NCI-H2029 (cell line): ENCODE measurements around the gene IL7R.

Source experiments
- DNase-seq: peaks from one replicate; lab custom pipeline; 2025; lab: John Stamatoyannopoulos, UW

IL7R gene, protein sequence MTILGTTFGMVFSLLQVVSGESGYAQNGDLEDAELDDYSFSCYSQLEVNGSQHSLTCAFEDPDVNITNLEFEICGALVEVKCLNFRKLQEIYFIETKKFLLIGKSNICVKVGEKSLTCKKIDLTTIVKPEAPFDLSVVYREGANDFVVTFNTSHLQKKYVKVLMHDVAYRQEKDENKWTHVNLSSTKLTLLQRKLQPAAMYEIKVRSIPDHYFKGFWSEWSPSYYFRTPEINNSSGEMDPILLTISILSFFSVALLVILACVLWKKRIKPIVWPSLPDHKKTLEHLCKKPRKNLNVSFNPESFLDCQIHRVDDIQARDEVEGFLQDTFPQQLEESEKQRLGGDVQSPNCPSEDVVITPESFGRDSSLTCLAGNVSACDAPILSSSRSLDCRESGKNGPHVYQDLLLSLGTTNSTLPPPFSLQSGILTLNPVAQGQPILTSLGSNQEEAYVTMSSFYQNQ

DNA sequence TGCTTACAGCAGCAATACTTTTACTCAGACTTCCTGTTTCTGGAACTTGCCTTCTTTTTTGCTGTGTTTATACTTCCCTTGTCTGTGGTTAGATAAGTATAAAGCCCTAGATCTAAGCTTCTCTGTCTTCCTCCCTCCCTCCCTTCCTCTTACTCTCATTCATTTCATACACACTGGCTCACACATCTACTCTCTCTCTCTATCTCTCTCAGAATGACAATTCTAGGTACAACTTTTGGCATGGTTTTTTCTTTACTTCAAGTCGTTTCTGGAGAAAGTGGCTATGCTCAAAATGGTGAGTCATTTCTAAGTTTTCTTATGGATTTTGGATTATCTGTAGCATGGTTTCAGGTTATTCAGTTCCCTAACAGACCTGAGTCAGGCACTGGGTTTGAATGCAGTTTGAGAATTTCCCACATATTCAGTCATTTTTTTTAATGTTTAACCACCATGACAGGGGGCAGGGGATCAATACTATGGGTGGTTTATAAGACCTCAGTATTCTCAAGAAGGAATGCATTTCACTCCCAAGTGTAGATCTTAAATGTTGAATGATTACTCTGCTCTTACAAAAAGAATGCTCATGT, at the start of gene IL7R:
Gene IL7R (plus strand): TSS at position 127 of the 587 bp plus-strand sequence. CDS start 87 bp downstream, at position 214.
- DNase-seq = no peak

DNA sequence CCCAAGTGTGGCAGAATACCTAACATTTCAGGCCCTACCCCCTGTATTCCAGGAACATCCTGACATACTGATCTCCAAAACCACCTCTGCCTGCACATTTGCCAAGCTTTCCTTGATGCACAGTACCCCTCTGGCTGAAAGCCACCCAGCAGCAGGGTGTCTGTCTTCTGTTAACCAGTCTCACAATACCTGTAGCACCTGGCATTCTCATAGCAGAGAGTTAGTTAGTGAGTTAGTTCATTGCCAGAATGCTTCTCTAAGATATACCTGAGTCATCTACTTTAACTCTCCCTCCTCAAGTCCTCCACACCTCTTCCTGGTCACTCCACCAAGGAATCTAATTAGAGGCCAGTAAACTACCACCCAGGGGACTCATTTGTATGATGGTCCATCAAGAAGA, 46.1 kb upstream of the IL7R start:
- no peak for DNase-seq

DNA sequence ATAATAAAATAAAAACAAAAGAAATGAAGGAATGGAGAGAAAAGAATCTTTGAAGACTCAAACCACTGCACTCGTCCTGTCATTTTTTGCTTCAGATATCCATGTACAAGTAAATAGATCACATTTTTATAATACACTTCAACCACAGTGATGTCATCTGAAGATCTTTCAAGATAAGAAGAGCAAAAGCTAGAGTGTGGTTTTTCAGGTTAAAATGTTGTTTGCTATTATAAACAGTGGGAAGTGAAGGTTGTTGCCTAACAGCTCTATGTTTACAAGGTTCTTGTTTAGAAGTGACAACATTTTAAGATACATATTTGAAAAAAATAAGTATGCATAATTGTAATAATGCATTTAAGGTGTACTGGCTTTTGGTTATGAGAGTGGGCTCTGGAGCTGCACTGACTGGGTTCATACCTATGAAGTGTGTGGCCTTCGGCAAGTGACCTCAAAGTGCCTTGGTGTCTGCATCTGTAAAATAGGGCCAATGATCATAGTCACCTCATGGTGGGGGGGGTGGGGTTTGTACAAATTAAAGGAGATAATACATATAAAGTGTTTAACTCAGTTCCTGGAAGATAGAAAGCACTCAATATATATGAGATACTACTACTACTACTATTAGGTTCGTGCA, 45.5 kb upstream of the IL7R start:
- no peak for DNase-seq

DNA sequence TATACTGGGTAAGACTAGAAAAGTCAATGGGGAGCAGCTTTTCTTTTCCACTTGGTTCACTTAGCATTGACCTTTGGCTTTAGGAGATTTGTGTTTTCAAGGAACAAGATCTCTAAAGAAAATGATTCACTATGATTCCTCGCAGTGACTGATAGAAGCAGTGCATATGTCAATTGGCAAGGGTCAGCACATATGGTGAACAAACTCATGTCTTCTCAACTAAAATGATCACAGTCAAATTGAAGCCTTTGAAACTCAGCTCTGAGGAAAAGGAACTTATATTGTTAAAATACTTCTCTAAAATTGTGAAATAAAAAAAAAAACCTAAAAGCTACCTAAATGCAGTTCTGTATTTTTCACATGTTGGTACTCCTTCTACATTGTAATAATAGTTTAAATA, 43.2 kb upstream of the IL7R start:
- no peak for DNase-seq

DNA sequence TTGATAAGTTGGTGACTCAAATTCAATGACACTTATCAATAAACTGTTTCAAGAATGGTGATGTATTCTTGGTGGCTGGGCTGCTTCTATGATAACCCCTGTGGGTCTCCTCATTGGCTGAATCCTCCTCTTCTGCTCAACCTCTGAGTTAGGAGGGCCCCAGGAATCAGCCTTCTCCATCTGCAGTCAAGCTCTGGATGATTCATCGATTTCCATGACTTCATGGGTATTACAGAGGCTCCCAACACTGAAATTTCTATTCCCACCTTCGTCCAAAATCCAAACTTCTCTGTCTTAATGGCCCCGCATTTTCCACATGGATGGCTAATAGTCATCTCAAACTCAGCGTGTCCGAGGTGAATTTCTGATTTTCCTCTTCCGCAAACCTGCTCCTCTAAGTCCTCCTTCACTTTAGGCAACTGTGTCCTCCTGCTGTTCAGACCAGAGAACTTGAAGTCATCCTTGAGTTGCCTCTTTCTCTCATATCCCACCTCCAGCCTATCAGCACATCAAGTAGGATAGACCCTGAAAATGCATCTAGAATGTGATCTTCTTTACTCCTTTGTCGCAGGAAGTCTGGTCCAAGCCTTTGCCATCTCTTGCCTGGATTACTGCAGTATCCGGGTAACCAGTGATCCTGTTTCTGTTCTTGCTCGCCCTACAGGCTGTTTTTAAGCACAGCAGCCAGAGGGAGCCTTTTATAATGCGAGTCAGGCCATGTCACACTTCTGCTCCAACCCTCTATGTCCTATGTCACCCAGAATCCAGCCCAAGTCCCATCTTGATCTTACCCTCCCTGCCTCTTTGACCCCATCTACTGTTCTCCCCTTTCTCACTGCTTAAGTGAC, 41.4 kb upstream of the IL7R start:
- peak; percentile 10 for DNase-seq

DNA sequence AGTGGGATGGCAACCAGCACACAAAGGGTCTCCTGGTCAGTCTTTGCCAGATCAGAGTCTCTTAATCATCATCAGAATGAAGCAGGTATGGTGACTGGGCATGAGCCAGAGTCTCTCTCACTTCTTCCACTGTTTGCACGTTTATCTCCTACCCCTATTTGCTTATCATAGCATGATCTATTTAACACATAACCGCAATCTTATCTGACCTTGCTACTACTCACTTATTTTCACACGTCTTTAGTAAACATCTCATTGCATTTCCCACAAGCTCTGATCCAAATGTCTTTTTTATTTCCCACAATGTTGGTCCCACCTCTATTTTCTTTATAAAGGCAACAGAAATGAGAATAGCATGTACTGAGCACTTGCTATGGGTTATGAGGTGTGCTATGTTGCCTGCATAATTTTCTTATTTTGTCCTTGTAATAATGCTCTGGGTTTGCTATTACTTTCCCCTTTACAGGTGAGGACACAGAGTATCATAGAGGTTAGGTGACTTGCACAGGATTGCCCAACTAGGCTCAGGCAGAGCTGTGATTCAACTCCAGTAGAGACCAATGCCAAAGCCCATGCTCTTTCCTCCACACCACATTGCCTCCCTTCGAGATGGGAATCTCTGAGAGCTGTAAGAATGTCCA, 39.7 kb upstream of the IL7R start:
- no peak for DNase-seq

DNA sequence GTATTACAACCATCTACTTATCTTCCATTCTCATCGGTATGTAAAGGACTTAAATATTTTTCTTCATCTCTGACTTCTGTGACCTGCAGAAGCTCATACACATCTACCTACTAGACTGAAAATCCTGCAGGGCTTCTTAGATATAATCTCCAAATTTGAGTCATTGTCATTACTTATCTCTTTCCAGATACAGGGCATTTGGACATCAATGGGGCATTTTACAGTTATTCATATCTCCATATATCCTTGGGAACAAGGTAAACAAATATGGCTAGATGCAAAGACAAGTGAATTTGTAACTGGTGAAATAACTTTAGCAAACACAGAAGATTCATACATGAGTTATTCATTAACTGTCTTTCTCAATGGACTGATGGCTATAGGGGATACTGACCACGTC, 37.7 kb upstream of the IL7R start:
- no peak for DNase-seq

DNA sequence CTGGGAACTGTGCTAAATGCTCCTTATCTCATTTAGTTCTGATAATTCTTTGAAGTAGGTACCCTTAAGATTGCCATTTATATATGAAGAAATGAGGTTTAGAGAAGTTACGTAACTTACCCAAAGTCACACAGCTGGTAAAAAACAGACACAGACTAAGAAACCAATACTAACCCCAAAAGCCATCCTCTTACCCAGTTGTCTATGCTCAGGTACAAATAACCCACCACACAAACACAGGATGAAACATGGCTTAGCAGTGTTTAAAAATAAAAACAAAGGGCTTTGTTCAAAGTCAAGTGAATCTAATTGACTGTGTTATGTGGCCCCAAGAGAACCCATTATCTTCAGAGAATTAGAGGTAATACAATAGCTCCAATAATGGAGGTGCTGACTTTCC, 37.0 kb upstream of the IL7R start:
- DNase-seq = no peak

DNA sequence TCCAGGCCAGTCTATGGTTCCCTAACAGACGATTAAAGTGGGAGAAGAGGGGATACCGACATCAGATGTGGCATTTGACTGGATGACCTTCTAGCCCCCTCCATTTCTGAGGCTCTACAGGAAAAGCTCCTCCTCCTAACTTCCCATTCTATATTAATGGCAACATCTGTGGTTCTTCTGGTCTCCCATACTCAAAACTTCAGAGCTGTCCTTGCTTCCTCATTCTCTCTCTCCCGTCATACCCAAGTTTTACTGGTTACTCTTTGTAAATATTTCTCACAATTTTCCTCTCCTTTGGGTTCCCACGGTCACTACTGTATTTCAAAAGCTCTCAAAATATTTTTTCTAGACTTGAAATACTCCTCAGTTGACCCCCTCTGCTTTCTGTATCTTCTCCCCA, 36.0 kb upstream of the IL7R start:
- DNase-seq = no peak

DNA sequence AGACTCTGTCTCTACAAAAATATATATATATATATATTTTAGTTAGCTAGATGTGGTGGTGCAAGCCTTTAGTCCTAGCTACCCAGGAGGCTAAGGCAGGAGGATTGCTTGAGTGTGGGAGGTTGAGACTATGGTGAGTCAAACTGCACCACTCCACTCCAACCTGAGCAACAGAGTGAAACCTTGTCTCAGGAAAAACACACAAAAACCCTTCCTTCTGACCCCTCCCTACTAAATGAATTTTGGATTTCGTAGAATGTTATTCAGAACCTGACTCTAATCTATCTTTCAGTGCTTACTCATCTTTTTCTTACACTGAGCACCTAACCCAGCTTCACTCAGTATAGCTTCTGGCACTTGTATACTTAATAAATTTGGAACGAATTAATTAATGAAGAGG, 35.2 kb upstream of the IL7R start:
- DNase-seq = no peak

DNA sequence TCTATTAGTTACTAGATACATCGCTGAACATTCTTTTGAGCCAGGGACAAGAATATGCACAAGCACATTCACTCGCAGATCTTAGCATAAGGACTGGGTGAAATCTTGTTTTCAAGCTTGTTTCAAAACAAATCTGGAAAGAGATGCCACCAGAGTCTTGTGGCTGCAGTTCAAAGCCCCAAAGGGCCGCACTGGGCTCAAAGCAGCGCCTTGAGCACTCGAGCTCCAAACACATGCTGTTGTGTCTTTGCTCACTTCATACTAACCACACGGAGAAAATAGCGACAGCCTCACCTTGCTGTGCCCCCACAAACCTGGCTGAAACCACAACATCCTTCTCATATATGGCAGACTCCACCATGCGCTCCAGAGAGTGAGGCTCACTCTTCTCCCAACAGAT, 34.2 kb upstream of the IL7R start:
- DNase-seq = no peak

DNA sequence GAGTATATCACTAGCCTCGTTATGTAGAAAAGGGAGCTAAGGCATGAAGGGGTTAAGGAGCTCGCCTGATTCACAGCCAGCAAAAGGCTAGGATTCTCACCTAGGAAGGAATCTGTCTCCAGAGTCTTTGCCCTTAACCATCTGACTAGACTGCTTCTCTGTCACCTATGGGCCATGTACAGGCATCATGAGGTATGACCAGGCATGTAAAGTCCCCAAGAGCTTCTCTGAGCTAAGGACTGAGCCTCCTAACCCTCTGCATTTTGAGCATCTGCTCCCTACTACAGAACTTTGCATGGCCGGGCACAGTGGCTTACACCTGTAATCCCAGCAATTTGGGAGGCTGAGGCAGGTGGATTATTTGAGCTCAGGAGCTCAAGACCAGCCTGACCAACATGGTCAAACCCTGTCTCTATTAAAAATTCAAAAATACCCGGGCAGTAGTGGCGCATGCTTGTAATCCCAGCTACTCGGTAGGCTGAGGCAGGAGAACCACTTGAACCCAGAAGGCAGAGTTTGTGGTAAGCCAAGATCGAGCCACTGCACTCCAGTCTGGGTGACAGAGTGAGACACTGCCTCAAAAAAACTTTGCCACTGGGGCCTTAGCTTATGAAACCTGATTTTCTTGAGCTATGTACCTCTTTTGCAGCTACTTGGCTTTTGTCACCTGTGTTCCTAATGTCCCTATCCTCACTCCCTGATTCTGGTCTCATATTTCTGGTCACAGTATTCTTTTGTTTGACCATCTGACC, 33.2 kb upstream of the IL7R start:
- DNase-seq = no peak

DNA sequence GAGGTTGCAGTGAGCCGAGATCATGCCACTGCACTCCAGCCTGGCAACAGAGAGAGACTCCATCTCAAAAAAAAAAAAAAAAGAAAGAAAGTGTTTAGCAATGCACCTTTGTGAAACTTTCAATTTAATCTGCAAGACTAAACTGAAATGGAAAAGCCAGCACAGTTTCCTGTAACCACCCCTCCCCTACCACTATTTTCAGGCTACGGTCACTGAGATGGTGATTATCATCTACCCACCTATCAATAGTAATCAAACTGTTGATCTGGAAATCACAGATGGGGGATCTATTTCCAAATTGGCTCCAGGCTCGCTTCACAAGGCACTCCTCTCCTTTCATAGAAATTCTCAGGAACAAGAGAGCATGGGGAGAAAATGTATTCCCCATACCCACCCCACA, 30.6 kb upstream of the IL7R start:
- no peak for DNase-seq

DNA sequence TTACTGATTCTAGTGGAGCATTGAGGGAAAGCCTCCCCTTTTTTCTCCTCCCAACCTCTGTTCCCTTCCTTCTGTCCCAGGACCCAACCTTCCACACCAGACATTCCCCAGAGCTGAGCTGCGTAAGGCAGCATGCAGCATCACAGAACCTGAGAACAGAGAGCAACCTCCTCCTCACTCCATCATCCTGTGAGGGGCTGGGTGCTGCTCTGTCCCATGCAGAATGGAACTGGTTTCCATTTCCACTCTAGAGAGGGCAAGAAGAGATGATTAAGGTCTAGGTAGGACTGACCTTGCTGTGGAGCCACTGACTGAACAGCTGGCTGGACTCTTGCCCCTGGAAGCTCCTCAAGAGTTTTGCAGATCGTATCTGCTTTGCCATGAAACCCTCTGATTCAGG, 30.1 kb upstream of the IL7R start:
- no peak for DNase-seq

DNA sequence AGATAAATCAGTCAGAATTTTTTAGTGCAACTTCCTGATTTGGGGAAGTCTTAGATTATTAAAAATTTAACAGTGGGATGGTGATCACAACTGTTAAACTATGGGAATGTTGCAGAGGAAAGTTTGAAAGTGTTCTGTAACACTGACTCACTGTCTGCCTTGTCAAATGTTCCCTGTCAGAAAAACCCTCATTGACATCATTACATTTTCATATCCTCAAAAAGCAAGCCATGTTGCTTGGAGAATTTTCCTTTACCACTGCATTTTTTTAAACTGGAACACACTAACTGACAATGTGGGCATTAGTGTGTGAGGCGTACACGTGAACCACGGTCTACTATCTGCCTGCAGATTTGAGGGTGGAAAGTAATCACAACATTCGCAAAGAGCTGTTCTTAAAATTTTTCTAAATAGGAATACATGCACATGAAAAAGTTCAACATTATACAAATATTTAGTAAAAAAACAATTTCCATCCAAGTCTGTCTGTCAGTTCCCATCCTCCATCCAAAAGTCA, 28.6 kb upstream of the IL7R start:
- DNase-seq = no peak

DNA sequence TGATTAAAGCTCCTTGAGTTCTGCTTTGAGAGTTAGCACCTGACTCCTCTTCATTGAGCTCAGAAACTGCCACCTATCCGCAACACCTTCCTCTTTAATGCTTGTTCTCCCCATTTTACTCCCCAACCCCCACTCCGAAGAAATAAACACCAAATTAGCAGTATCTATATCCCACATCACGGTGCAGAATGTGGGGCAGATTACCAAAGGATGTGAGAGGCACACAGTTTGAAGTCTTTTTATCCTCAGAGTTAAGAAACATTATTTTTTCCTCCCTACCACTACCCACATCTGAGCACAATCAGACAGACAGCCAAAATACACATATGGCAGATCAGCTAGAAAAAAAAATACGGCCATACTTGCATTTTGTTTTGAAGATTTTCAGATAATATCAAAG, 26.1 kb upstream of the IL7R start:
- no peak for DNase-seq

DNA sequence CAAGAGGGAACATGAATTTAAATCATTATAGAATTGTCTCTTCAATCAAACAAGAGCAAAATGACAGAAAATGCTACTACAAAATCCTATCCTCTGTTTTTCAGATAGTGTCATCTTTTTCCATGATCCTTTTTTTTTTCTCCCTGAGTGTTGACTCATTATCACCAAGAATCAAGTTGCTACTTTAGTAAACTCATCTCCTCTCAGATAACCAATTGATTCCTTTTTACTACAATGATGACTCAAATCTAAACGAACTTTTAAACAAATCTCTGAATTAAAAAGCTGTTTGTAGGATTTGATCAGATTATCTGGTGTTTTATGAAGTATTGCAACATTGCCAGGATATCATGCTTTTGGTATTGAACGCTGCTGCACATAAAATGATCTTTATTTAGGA, 23.9 kb upstream of the IL7R start:
- DNase-seq = no peak

DNA sequence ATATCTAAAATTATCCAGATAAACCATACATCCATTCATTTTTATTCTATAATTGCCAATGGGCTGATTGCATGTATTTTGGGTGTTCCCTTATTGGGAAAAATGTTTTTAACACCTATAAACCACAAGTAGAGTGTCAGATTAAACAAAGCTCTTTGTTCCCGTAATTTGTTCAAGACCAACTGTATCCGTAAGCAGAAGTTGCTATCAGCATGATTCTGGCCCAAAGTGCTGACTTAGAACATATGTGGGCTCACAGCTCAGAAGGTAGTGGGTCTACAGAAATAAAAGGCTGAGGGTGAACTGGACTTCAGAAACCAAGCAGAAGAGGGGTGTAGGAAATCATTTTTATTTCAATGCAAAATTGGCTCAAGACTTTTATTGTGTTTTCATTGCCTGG, 23.5 kb upstream of the IL7R start:
- no peak for DNase-seq

DNA sequence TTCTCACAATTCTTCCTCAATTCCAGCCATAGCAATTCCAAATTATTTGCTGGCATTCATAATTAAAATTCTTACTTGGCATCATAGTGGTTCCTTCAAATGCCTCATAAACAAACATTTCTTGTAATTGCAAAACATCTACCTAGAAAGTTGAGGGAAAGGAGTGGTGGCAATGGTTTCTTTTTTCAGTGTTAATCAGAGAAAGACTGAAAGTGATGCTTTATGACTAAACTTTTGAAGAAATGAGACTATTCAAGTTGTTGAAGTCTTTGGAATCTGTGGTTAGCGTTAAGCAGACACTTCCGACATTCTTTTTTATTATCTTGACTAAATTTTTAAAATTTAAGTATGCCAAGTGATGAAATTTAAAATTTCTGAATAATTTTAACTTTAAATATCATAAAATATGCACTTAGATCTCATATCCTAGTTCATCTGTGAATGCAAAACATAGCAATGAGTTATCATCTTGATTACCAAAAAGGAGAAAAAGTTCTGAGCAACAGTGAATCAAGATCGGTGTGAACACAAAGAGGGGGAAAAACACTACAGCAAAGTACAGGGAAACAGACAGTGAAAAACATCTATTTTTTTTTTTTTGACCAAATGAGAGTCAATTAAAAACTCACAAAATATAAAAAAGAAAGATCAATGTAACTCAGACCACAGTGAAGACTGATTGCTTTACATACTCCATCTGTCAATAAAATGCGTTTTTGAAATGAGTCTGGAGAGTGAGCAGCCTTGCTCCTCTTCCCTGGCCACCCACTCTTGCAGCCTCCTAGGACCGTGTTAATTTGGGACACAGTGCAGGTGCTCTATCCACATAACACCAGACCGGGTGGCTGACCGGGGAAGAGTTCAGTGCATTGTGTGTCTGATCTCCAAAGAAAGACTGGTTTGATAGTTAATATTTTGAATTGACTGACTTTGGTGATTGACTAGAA, 20.6 kb upstream of the IL7R start:
- DNase-seq = no peak
